Left ventricle myocardium inferior (tissue), 1 donor: ENCODE measurements around the gene KCNMB3. TPM values are rescaled to one million over a fixed set of nuclear protein-coding genes. Genes with fewer than 3 reads are reported as not detected.
"Not testable (repeated sequence)": the region's sequence is repeated elsewhere in the genome, so short reads cannot be mapped to it uniquely, and the experiment has no call there.

Source experiments
- DNase-seq: peaks from one replicate; pipeline ENCODE4 v3.0.0-alpha.2; 2020
- H3K27ac ChIP-seq: fragments of 200-600 bp; replicated peaks from 2 replicates; pipeline ENCODE4 v1.8.0; 2021
- H3K27me3 ChIP-seq: fragments of 200-600 bp; 2 replicates; pipeline ENCODE4 v1.8.0; 2021; ENCODE audit warnings: low read depth
- H3K36me3 ChIP-seq: fragments of 200-600 bp; 2 replicates; pipeline ENCODE4 v1.8.0; 2021
- H3K4me1 ChIP-seq: fragments of 200-600 bp; 2 replicates; pipeline ENCODE4 v1.8.0; 2021
- H3K4me3 ChIP-seq: fragments of 200-600 bp; 2 replicates; pipeline ENCODE4 v1.8.0; 2021; ENCODE audit warnings: mild to moderate bottlenecking, moderate library complexity
- H3K9me3 ChIP-seq: fragments of 200-600 bp; replicated peaks from 2 replicates; pipeline ENCODE4 v1.8.0; 2021
- intact Hi-C: fragments of 100-400 bp; cut with micrococcal nuclease; formaldehyde crosslinking; loops from one replicate; pipeline ENCODE4 v1.11.0; 2022
- total RNA-seq: library from RNA; stranded (reverse); fragmentation: NEBNext Ultra II Directional; extraction: Animal tissue kit (Norgen Biotek cat#: 25700); gene quantifications from one replicate; pipeline ENCODE4 v1.2.1, GENCODE V29; 2021
- TF ChIP-seq, protein P1 (sequence below): fragments of 200-600 bp; IDR thresholded peaks from 2 replicates; pipeline ENCODE4 v1.8.0; 2021; ENCODE audit warnings: antibody characterized with exemption, mild to moderate bottlenecking, borderline replicate concordance
- donor health status: DM: no; HTN: yes; CAD: no; lungs with severe emphysema.

Gene KCNMB3
- total RNA-seq, 1 donor from 2014 or later, result 0.96 TPM

DNA sequence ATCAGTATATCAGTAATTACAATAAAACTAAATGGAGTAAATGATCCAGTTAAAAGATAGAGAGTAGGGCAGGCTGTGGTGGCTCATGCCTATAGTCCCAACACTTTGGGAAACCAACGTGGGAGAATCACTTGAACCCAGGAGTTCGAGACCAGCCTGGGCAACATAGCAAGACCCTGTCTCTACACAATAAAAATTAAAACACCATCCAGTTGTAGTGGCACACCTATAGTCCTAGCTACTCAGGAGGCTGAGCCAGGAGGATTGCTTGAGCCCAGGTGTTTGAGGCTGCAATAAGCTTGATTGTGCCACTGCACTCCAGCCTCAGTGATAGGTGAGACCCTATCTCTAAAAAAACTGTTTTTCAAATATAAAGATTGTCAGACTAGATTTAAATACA, 5.9 kb upstream of the KCNMB3 start:
- no peaks in the 10 kb centered on the region for H3K27me3 ChIP-seq
- intact Hi-C loops, result no loop called here
- H3K4me1 ChIP-seq, result peaks cover 9% of the 10 kb centered on the region
- TF ChIP-seq, protein P1, sequence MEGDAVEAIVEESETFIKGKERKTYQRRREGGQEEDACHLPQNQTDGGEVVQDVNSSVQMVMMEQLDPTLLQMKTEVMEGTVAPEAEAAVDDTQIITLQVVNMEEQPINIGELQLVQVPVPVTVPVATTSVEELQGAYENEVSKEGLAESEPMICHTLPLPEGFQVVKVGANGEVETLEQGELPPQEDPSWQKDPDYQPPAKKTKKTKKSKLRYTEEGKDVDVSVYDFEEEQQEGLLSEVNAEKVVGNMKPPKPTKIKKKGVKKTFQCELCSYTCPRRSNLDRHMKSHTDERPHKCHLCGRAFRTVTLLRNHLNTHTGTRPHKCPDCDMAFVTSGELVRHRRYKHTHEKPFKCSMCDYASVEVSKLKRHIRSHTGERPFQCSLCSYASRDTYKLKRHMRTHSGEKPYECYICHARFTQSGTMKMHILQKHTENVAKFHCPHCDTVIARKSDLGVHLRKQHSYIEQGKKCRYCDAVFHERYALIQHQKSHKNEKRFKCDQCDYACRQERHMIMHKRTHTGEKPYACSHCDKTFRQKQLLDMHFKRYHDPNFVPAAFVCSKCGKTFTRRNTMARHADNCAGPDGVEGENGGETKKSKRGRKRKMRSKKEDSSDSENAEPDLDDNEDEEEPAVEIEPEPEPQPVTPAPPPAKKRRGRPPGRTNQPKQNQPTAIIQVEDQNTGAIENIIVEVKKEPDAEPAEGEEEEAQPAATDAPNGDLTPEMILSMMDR, result no peak
- no peak overlapping the region for H3K4me3 ChIP-seq
- H3K9me3 ChIP-seq, result peaks cover 23% of the 10 kb centered on the region
- no peak overlapping the region for H3K27ac ChIP-seq
- no peaks in the 10 kb centered on the region for H3K36me3 ChIP-seq
- DNase-seq, result no peak

DNA sequence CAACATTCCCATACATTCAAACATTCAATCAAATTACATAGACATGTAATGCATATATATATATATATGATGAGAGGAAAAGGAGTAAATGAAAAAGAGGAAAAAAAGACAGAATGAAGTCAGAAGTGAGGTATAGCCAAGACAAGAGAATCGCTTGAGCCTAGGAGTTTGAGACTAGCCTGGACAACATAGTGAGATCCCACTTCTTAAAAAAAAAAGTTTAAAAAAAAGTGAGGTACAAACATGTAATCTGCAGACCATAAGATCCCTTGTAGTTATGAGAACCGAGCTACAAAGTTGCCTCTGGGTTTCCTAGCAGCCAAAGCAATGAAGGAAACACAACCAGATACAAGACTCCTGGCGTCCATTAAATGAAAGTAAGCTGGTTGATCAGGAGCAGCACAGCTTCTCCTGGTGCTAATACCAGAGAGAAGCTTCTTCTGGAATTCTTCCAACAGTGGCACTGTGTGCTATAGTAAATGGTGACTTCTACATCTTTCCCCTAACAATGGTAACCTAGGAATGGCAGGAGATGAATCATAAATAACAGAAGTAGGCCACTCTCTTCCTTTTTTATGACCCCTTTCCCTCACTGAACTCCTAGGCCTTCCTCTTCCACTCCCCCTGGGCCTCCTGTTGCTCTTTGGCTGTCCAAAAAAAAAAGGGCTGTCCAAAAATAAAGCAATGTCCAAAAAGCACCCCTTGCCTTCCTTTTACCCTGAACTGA, 3.5 kb downstream of the KCNMB3 start:
- H3K4me3 ChIP-seq, result no peak overlapping the region
- H3K27ac ChIP-seq, result no peak overlapping the region
- no peaks in the 10 kb centered on the region for H3K27me3 ChIP-seq
- intact Hi-C loops, result no loop called here
- TF ChIP-seq, protein P1, result no peak
- H3K4me1 ChIP-seq, result no peaks in the 10 kb centered on the region
- peaks cover 37% of the 10 kb centered on the region for H3K36me3 ChIP-seq
- DNase-seq, result no peak
- no peaks in the 10 kb centered on the region for H3K9me3 ChIP-seq

DNA sequence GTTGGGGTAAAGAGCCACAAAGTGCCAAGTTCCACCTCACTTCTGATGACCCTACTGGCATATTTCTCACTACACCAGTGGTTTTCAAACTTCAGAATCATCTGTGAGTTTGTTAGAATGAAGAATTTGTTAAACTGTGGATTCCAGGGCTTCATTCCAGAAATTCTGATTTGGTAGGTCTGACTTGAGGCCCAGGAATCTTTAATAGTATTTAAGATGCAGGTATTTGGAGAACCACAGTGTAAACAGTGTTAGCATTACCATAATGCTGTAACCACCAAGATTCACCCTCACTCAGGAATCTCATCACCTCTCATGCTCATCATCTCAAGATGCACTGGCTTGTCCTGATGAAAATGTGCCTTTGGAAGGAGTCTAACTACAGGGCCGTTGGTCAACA, 6.0 kb downstream of the KCNMB3 start:
- no peak overlapping the region for H3K4me3 ChIP-seq
- no peak overlapping the region for H3K27ac ChIP-seq
- H3K36me3 ChIP-seq, result peaks cover 20% of the 10 kb centered on the region
- no peaks in the 10 kb centered on the region for H3K9me3 ChIP-seq
- intact Hi-C loops, result no loop called here
- no peaks in the 10 kb centered on the region for H3K4me1 ChIP-seq
- DNase-seq, result no peak
- TF ChIP-seq, protein P1, result no peak
- H3K27me3 ChIP-seq, result no peaks in the 10 kb centered on the region

GRCh38 chr3:179242859-179243258, 8.1 kb downstream of the KCNMB3 start:
- DNase-seq, H3K27me3 ChIP-seq, H3K9me3 ChIP-seq, H3K4me1 ChIP-seq, H3K27ac ChIP-seq, H3K4me3 ChIP-seq, intact Hi-C loops: not testable (repeated sequence)
- peaks cover 14% of the 10 kb centered on the region for H3K36me3 ChIP-seq

GRCh38 chr3:179240299-179240698, 10.6 kb downstream of the KCNMB3 start:
- H3K27me3 ChIP-seq, H3K27ac ChIP-seq, H3K4me3 ChIP-seq, intact Hi-C loops, H3K9me3 ChIP-seq, DNase-seq, H3K4me1 ChIP-seq: not testable (repeated sequence)
- peaks cover 17% of the 10 kb centered on the region for H3K36me3 ChIP-seq

- Histone ChIP-seq H3K27me3 (no peaks in the 10 kb centered on the region), H3K36me3 (peaks cover 25% of the 10 kb centered on the region), H3K27ac (no peak overlapping the region), H3K9me3 (no peaks in the 10 kb centered on the region), H3K4me3 (no peak overlapping the region), H3K4me1 (peaks cover 9% of the 10 kb centered on the region)
- intact Hi-C loops, result no loop called here
- TF ChIP-seq, protein P1, result no peak
- DNase-seq, result no peak
Observed at GRCh38 chr3:179236669-179237301, 14.1 kb downstream of the KCNMB3 start.
